Common myeloid progenitor, CD34-positive (primary cell): ENCODE data around the gene SCN9A.

Experiments
- CTCF ChIA-PET: fragments of 350-600 bp; sonication (Branson Sonifier 250); formaldehyde crosslinking; loops from one replicate; lab custom pipeline; 2021; ENCODE audit warnings: antibody characterized with exemption; lab: Charles Lee
- POLR2A ChIA-PET: fragments of 350-600 bp; sonication (Branson Sonifier 250); formaldehyde crosslinking; loops from one replicate; lab custom pipeline; 2021; ENCODE audit warnings: antibody characterized with exemption; lab: Charles Lee
- DNase-seq, 3 donors: peaks; one replicate each; pipeline versions ENCODE4 v3.0.0 to v3.0.0-alpha.2; 2013
- H3K27ac ChIP-seq, 2 experiments: 1 replicate in 1 of 2; 2 replicates in 1 of 2; pipeline ENCODE4 v1.7.0; 2013; ENCODE audit warnings: inconsistent platforms in 2 of 2, low read length in 2 of 2, mild to moderate bottlenecking in 2 of 2, low read depth in 1 of 2, moderate library complexity in 1 of 2; ENCODE audit not compliant: severe bottlenecking in 2 of 2, insufficient read depth in 1 of 2, poor library complexity in 1 of 2
- H3K27me3 ChIP-seq, 5 experiments: replicated peaks in 2 of 5; 1 replicate in 3 of 5; 2 replicates in 2 of 5; pipeline versions ENCODE4 v1.6.1 to v1.7.0; 2013; ENCODE audit warnings: low read length in 4 of 5, mild to moderate bottlenecking in 2 of 5, moderate library complexity in 2 of 5, inconsistent platforms in 1 of 5; ENCODE audit not compliant: insufficient read depth in 5 of 5, control insufficient read depth in 4 of 5
- H3K36me3 ChIP-seq, 4 experiments: 1 replicate in 2 of 4; 2 replicates in 2 of 4; pipeline versions ENCODE4 v1.6.1 to v1.7.0; 2013; ENCODE audit warnings: low read length in 3 of 4, control low read depth in 1 of 4, mild to moderate bottlenecking in 1 of 4; ENCODE audit not compliant: control insufficient read depth in 4 of 4, insufficient read depth in 4 of 4
- H3K4me1 ChIP-seq, 4 experiments: 1 replicate in 3 of 4; 2 replicates in 1 of 4; pipeline versions ENCODE4 v1.6.1 to v1.7.1; 2013; ENCODE audit warnings: low read length in 3 of 4, mild to moderate bottlenecking in 3 of 4, control low read depth in 1 of 4, inconsistent platforms in 1 of 4, moderate library complexity in 1 of 4; ENCODE audit not compliant: control insufficient read depth in 4 of 4, insufficient read depth in 4 of 4; ENCODE audit errors: control extremely low read depth in 1 of 4
- H3K4me3 ChIP-seq, 7 experiments: 1 replicate in 4 of 7; 2 replicates in 3 of 7; pipeline versions ENCODE4 v1.5.1 to v1.7.0; 2013; ENCODE audit warnings: mild to moderate bottlenecking in 7 of 7, low read length in 6 of 7, moderate library complexity in 6 of 7, inconsistent platforms in 2 of 7, low read depth in 2 of 7, control low read depth in 1 of 7; ENCODE audit not compliant: insufficient read depth in 4 of 7, control insufficient read depth in 1 of 7; ENCODE audit errors: extremely low read depth in 1 of 7
- H3K9me3 ChIP-seq, 5 experiments: 1 replicate in 4 of 5; 2 replicates in 1 of 5; pipeline versions ENCODE4 v1.6.1 to v1.7.1; 2013; ENCODE audit warnings: low read length in 4 of 5, mild to moderate bottlenecking in 2 of 5, inconsistent platforms in 1 of 5, low read depth in 1 of 5, moderate library complexity in 1 of 5; ENCODE audit not compliant: control insufficient read depth in 4 of 5, insufficient read depth in 2 of 5; ENCODE audit errors: control extremely low read depth in 1 of 5
- WGBS: methylation state at CpG from one replicate; pipeline ENCODE4 v1.1.5; 2013; ENCODE audit not compliant: insufficient coverage; 5-methylcytosine and 5-hydroxymethylcytosine counted together

The SCN9A gene

GRCh38 chr2:166147883-166148282 lies 227.9 kb downstream of the SCN9A start:
- no peaks in the 10 kb centered on the region for H3K9me3 ChIP-seq
- H3K4me3 ChIP-seq, result no peak overlapping the region
- no peaks in the 10 kb centered on the region for H3K27me3 ChIP-seq
- POLR2A ChIA-PET, result no interaction called here
- CTCF ChIA-PET, result no interaction called here
- DNase-seq, result no peak
- H3K27ac ChIP-seq, result no peak overlapping the region
- 100% methylated on average over 2 of the region's 2 CpGs for WGBS
- peaks cover 0 to 5% (median 3%) of the 10 kb centered on the region in 4 experiments for H3K4me1 ChIP-seq
- H3K36me3 ChIP-seq, result no peaks in the 10 kb centered on the region
